HG03064 (cell line): Measurements from ENCODE around the gene PLA2G4E.

Experiments
- ATAC-seq: cut with Tn5 transposase; IDR thresholded peaks from one replicate; pipeline ENCODE4 v1.9.1; 2021; ENCODE audit warnings: low read depth; ENCODE audit not compliant: unreplicated experiment

Gene PLA2G4E

DNA sequence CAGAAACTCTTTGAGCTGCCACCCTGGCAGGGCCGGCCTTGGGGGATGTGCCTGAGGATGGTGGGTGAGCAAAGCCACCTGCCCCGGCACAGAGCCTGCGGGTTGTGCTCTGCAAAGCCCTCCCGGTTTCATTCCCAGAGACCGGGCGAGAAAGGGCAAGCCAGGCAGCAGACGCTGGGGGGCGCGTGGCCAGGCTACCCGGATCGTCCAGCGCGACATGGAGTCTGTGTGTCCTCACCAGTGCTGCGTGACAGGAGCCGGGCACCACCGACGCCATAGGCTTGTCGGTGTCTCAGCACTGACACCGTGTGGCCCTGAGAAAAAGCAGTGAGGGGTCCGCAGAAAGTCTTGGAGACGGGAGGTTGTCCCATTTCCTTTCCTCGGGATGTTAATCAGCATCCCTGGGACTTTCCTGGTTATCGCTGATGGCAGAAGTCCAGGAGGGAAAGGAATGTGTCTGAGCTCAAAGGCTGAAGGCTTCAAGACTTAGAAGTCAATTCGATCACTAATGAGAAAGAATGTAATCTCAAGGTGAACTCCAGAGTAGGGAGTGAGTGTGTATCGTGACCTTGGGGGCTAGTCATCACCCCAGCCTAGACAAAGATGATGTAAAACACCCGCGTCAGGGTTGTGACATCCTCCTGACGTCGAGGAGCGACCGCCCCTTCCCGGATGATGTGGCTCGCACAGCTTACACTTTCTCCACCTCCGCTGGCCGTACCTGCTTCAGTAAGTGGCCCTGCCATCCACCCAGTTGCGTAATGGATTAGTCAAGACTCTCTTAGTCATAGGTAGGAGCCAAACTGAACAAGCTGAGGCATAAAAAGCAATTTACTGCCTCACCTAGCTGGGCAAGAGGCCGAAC is 36.3 kb upstream of the PLA2G4E start:
- ATAC-seq, result peak; percentile 65

DNA sequence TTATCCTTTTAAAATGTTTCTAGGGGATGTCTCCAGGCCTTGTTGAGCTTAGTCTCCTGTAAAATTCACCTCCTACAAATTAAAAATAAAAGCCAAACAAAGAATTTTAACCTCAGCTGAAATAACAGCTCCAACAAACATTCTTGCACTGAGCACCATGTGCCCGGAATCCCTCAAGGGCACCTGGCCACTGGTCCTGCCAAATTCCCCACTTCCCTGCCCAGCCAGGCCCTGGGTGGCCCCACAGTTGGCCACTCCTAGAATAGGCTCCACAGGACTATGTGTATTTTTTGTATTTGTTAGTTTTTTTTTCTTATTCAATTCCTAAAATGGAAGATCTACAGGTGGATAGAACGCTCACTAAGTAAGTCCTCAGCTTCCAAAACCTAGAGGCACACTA is 33.1 kb upstream of the PLA2G4E start:
- no peak for ATAC-seq

DNA sequence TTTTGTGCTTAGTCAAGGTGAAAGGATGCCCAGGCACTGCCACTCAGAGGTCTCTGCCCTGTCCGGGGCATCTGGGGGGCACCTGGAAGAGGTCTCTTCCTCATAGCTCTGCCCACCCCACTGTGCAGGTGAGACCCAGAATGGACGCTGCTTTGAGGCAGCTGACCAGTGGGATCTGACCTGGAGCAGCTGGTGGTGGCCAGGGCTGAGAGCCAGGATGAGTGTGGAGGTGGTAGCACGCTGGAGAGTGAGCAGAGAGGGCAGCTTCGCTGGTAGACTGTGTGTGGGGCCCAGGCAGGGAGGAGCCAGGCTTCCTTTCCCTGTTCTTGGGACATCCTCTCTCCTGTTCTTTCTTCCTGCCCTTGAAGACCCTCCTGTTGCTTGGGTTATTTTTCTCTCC is 32.2 kb upstream of the PLA2G4E start:
- no peak for ATAC-seq

DNA sequence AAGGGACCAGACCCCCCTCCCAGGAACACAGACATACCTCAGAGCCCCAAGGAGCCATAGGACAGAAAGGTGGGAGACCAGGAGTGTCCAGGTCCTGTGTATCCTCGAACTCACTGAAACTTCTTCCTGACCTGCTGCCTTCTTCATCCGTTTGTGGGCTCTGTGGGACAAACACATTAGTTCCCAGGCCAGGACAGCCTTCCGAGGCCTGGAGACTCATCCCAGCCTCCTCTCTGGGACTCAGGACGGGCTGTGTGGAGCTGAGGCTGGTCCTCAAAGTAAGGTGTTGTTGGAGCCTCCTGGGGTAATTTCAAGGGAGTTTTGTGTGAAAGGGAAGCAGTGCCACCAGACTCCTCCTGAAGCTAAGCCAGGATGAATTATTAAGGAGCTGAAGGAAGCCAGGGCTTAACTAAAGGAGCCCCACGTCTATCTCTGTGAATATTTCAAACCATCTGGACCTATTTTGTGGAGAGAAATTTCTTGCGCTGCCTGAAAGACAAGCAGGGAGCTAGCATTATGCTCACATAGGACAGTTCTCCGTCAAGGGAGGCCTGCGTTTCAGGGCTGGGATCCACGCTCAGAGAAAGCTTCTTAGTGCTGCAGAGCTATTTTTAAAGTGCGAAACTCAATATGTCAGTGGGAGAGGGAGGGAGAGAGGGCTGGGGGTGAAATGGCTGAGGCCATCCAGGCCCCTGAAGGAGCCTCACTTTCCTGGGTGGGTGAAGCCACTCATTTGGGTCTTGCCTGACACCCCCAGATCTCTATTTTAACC is 29.8 kb upstream of the PLA2G4E start:
- ATAC-seq, result no peak

DNA sequence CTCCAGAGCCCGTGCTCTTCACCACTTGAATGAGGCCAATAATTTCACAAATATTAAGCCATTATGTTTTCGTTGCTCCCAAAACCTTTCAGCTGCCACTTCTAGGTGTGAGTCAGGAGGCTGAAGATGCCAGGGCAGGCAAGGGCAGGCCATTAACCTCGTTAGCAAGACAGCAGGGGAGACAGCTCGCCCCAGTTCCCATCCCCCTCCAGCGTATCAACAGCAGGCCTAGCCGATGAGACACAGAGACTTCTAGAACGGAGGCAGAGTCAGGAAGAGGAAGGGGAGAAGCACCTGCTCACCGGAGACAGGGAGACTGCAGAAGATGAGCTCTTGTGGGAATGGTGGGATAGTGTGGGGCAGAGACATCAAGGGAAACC is 28.0 kb upstream of the PLA2G4E start:
- ATAC-seq, result no peak

DNA sequence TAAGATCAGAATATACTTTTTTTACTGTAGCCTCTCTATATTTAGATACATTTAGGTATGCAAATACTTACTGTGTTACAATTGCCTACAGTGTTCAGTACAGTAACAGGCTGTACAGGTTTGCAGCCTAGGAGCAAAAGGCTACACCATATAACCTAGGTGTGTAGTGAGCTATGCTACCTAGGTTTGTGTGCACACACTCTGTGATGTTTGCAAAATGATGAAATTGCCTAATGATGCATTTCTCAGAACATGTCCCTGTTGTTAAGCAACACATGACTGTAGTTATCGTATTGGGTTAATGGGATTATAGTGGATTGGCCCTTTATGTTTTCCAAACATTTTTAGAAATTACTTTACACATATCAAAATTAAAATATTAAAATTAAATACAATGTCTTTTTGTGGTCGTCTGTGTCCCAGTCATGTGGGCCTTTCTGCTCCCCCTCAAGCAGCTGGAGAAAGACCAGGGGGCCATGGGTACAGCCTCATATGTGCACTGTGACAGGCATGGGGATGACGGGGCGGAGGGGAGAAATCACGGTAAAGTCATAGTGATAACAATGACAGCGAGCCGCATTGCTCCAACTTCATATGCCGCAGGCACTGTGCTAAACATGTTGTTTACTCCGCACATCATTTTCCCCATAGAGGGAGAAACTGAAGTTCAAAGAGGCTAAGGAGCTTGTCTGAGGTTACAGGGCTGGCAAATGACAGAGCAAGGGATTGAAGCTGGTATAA is 27.4 kb upstream of the PLA2G4E start:
- no peak for ATAC-seq

DNA sequence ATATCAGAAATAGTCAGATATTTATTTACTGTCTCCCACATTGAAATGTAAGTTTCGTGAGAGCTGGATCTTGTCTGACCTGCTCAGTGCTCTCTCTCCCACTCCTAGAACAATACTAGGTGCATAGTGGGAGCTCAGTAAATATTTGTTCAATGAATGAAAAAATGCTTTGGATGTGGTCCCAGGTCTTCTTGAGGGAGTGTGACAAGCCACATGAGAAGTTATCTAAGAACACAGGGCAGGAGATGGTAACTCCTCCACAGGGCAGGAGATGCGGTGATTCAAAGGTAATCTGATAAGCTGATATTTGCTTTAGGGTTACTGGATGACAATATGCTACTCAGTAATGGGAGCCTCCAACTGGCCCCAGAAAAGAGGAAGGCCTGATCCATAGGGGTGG is 25.8 kb upstream of the PLA2G4E start:
- no peak for ATAC-seq

DNA sequence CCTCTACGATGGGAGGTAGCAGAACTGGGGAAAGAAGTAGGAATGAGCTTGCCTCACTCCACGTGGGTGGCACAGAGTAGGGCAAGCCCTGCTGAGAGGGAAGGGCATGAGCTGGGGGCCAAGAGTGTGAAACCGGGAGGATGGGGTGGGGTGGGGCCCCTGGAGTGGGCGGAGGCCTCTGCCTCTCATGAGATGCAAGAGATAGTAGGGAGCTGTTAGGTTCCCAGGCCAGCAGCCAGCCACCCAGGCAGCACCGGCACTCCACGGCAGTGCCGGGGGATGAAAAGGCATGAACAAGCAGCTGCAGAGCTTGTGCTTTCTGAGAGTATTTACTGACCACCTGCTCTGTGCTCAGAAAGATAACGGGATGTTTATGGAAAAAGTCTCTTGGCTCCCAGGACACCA is 24.4 kb upstream of the PLA2G4E start:
- ATAC-seq, result no peak

DNA sequence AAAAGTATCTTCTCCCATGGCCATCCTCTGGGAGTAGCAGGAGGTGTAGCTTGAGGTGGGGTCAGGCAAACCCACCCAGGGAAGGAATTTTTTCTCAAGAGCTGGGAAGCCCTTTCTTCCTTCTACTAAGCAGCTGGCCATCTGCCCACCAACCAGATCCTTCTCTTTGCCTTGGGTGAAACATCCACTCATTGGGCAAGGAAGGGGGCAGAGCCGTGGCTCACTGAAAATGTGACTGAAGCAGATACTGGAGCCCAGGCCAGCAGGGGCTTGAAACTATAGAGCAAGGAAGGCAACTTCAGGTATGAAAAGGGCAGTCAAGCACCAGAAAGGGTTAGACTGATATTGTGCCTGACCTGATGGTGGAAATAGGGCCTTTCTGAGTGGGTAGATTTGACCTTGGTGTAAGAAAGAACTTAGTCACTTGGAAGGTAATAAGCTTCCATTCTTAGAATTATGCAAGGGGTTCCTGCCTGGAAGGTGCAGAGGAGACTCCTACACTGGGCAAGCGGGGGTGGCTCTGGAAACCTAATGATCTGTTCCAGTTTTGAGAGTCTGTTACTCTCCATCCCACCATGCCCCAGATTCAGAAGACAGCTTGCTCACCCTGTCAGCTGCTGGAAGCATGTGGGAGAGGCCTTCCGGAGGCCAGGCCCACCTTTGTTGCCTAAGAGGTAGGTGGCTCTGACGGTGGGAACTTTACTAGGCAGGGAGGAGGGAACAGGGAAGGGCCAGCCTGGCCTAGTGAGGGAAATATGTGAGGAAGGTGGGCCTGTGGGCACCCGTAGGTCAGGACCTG is 22.0 kb upstream of the PLA2G4E start:
- ATAC-seq, result no peak

DNA sequence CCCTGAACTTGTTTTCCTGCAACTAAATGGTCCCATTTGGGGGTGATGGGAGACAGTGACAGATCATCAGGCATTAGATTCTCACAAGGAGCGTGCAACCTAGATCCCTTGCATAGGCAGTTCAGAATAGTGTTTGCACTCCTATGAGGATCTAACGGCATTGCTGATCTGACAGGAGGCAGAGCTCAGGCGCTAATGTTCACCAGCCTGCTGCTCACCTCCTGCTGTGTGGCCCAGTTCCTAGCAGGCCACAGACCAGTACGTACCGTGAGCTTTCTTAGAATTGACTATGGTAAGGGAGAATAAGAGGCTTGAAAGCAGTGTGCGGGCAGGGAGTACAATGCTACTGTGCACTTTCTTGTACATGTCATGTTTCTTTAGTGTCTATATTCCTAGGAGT is 17.6 kb upstream of the PLA2G4E start:
- ATAC-seq, result no peak

DNA sequence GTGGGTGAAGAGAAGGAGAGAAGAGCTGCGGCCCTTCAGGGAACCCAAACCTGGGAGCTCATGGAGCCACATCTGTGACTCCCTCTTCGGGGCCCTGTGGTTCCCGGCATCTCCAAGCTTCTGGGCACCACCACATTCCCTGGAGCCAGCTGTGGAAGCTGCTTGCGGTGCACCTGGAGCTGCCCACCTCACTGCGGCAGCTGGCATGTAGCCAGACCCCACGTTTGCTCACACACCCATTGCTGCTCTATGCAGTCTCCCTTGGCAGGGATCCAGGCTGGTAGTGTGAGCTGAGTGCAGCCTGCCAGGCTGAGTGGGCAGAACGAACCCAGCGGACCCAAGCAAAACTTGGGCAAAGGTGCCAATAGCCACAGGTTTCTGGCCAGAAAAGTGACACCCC is 16.8 kb upstream of the PLA2G4E start:
- ATAC-seq, result no peak

DNA sequence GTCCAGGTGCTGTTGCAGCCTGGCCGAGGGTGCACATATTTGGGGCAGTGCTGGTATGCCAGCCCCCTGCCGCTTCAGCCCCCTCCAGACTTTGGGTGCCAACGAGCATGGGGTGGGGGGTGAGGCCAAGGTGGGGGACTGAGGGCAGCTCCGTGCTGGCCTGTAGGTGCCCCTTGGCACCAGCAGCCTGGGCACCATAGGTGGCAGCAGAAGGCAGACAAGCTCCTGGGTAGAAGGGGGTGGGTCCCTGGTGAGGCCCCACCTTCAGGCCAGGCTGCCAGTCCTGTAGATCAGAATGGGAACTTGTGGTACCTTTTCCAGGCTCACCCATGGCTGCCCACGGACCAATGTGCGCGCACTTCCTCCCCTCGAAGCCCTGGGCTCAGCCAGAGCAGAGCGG is 16.1 kb upstream of the PLA2G4E start:
- ATAC-seq, result no peak

DNA sequence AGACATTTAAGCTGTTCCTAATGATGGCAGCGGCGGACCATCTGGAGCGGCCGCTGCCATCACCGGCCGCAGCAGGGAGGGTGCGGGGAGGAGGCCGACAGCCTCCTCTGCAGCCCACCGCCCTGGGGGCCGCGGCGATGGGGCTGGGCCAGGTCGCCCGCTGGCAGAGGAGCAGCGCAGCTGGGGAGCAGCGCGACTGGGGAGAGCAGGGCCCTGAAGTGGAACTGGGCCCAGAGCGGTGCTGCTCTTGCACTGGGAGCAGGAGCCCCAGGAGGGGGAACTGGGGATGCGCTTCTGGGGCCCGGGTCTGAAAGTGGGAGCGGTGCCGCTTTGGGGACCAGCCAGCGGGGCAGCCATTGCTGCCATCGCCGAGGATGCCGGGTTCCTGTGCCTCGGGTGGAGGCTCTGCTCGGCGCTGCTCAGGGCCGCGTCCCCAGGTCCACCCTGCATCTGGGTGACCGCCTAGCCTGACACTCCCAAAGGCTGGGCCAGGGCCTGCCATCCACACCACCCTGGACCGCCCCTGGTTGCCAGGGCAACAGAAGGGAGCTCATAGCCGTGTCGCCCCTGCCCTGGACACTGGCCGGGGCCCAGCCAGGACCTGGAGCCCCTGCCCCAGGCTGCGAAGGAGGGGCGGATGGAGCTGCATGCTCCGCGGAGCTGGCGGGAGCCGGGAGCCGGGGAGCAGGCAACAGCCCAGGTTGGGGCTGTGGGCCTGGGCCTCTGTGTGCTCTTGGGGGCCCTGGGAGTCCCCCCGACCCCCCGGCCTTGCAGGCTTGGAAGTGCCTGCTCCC is 15.5 kb upstream of the PLA2G4E start:
- ATAC-seq, result no peak

DNA sequence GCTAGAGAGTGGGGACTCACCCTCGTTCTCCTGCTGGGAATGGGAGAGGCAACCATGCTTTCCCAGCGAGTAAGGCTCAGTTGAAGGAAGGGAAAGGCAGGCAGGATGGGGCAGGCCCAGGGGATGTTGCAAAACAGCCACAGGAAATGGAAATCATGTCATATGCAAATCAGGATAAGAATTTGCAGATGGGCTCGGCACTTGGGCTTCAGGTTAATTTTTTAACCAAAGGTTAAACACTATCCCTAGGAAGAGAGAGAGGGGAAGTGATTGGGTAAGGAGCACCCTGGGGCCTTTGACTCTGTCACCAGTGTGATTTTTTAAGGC is 14.6 kb upstream of the PLA2G4E start:
- no peak for ATAC-seq

DNA sequence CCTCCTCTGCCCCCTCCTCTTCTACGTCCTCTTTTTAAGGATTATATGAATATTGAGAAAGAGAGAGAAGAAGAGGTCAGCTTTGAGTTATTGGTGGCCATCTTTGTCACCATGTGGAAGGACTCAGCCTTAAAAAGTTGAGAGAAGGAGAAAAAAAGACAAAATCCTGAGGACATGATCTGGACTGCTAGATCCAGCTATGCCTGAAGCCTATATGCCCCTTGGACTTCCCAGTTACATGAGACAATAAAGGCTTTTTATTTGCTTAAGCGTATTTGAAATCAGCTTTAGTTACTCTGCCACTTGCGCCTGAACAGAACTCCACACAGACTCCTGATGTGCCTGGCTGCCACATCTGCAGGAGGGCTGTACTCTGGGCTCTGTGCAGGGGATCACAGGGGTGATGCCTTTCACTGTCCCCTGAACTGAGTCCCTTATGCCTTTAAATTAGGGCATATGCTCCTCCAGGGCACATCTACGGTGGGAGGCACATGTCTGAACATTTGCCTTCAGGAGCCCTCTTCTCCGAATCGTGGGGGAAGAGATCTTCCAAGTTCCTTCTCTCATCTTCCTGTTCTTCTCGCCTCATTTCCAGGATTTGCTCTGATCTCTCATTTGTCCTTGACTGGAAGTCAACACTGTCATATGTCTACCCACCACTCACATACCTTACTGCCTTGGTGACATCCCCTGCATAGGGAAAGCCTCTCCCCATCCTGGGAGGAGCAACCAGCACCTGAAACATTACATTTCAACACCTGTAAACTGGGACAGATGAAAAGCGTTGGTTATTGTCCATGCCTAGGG is 14.0 kb upstream of the PLA2G4E start:
- ATAC-seq, result no peak

DNA sequence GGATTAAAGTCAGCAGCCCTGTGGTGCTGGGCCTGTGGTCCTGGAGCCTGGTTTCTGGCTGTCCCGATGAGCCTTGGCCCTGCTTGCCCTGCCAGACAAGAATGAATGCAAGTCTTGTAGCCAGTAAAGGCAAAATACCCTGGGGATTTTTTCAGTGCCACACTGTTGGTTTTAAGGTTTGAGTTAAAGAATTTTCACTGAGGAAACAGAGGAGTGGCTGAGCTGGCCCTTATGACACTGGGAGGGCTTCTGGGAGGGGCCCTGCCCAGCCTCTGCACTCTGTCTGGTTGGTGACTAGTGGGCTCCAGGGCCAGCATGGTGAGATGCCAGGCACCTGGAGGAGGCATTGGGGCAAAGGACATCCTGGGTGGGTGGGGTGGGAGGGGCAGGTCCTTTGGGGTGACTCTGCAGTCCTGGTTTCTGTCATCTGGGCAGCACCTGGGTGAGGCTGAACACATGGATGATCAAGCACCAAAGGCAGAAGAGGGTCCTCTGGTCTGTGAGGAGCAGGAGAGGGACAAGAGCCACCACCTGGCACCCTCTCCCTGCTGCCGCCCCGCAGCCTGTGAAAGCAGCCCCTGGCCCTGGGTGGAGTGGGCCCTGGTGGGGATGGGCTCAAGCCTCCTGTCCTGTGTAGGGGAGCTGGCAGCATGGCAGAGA is 12.5 kb upstream of the PLA2G4E start:
- ATAC-seq, result no peak

DNA sequence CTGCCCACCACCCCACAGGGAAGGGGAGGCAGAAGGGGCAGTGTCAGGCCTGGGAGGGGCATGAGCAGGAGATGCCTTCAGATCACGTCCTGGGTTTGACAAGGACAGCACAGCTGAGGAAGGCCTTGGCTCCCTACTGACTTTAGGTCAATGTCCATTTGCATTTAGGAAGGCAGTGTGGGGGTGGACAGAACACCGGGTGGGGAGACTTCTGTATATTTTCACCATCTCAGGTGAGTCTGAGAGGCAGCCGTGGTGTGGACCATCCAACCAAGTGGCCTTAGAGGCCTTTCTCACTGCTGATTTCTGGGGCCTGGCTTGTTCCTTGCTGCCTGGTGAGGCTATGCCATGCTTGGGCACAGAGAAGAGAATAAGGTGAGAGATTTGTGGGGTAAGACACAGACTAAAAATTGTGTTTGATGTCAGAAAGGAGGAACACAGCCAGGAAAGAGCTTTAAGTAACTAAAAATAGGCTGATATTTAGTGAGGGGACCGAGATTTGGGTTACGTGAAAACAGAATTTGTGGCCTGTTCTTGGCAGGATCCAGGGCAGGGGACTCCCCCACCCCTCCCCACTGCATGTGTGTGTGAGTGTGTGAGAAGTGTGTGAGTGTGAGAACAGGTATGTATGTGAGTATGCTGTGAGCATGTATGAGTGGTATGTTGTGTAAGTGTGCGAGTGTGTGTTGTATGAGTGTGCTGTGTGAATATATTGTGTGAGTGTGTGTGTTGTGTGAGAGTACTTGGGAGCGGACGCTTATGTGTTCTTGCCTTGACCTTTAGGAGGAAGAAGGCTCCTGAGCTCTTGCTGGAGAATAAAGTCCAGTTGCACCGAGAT is 11.8 kb upstream of the PLA2G4E start:
- no peak for ATAC-seq
